ENCODE data around the gene RRAD. TPM values are rescaled to one million over a fixed set of nuclear protein-coding genes. Genes with fewer than 3 reads are reported as not detected.

RRAD gene
- total RNA-seq, 1 donor from 2014 or later = 86.7 TPM

GRCh38 chr16:66872943-66873684 lies 52.2 kb downstream of the RRAD start:
- peak; percentile 96 for ATAC-seq
- intact Hi-C loops (cut with micrococcal nuclease) = no loop called here
- DNase-seq = peak; percentile 96

- intact Hi-C loops (cut with micrococcal nuclease) = no loop called here
- ATAC-seq = no peak
- DNase-seq = no peak
Observed at GRCh38 chr16:66872559-66872942, 52.8 kb downstream of the RRAD start.

- no peak for ATAC-seq
- intact Hi-C loops (cut with micrococcal nuclease) = no loop called here
- no peak for DNase-seq
Observed at GRCh38 chr16:66871840-66872239, 53.5 kb downstream of the RRAD start.

Other genes with a start within 250 kb of the RRAD start
- gene CMTM4, start 228.8 kb downstream of the RRAD start, total RNA-seq = 12.7 TPM
- gene DYNC1LI2, start 173.9 kb downstream of the RRAD start, total RNA-seq = 80.6 TPM
- not detected for gene TERB1, start 124.0 kb downstream of the RRAD start, total RNA-seq
- 35.7 TPM for gene NAE1, start 94.6 kb downstream of the RRAD start, total RNA-seq
- gene CA7, start 81.1 kb downstream of the RRAD start, total RNA-seq = not detected
- gene PDP2, start 45.0 kb downstream of the RRAD start, total RNA-seq = 2.2 TPM
- not detected for gene CDH16, start 6.7 kb downstream of the RRAD start, total RNA-seq
- gene CIAO2B, start 8.9 kb upstream of the RRAD start, total RNA-seq = 114 TPM
- 103 TPM for gene CES2, start 10.0 kb upstream of the RRAD start, total RNA-seq
- gene CES3, start 35.7 kb upstream of the RRAD start, total RNA-seq = 1.6 TPM
- 6.7 TPM for gene CES4A, start 63.1 kb upstream of the RRAD start, total RNA-seq
- 24.2 TPM for gene CBFB, start 103.6 kb upstream of the RRAD start, total RNA-seq
- gene PHAF1, start 184.4 kb upstream of the RRAD start, total RNA-seq = 10.7 TPM
- 7.8 TPM for gene B3GNT9, start 225.5 kb upstream of the RRAD start, total RNA-seq
- gene TRADD, start 234.4 kb upstream of the RRAD start, total RNA-seq = 7.2 TPM
- gene FBXL8, start 234.4 kb upstream of the RRAD start, total RNA-seq = 12.0 TPM
- 71.0 TPM for gene HSF4, start 239.2 kb upstream of the RRAD start, total RNA-seq
- gene NOL3, start 245.0 kb upstream of the RRAD start, total RNA-seq = 125 TPM